Right renal pelvis (tissue), 4 donors: ENCODE results near the gene MYH7B. TPM values are rescaled to one million over a fixed set of nuclear protein-coding genes. Genes with fewer than 3 reads are reported as not detected.

ENCODE experiments used
- DNase-seq, 4 donors: peaks; one replicate each; pipeline ENCODE4 v3.0.0-alpha.2; 2013; ENCODE audit warnings: low read depth in 4 of 4, low spot score in 3 of 4, missing footprints in 1 of 4
- polyA plus RNA-seq, 4 donors: library from polyadenylated mRNA; unstranded; fragments of 120-200 nt; gene quantifications; one replicate each; pipeline ENCODE4 v1.2.1, GENCODE V29; 2013; ENCODE audit not compliant: insufficient read length in 4 of 4

MYH7B gene
- polyA plus RNA-seq, 4 donors = 0.79 to 1.9 (median 1.3) TPM

DNA sequence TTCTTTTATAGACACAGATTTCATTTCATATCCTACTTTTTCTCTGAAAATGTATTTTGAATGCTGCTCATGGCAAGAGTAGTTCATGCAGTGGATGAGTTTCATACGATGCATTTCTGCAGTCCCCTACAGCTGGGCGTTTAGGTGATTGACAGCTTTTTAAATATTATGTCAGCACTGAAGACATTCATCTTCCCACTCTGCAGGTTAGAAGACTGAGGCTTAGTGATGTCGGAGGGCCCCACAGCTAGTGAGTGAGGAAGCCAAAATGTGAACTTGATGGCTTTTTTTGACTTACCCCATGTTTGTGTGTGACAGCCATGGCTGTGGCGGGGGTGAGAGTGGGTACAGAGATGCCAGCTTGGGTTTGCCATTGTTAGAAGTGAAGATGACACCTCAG, 33.5 kb downstream of the MYH7B start:
- DNase-seq = no peak

DNA sequence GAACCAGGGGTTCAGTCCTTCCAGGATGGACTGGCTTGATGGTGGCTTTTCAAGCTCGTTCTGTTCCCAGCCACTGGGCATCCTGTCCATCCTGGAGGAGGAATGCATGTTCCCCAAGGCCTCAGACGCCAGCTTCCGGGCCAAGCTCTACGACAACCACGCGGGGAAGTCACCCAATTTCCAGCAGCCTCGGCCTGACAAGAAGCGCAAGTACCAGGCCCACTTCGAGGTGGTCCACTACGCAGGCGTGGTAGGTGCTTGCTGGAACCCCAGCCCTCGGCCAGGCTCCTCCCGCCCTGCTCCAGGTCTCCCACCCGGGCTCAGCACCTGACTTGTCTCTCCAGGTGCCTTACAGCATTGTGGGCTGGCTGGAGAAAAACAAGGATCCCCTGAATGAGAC, 34.0 kb downstream of the MYH7B start:
- DNase-seq = no peak

DNA sequence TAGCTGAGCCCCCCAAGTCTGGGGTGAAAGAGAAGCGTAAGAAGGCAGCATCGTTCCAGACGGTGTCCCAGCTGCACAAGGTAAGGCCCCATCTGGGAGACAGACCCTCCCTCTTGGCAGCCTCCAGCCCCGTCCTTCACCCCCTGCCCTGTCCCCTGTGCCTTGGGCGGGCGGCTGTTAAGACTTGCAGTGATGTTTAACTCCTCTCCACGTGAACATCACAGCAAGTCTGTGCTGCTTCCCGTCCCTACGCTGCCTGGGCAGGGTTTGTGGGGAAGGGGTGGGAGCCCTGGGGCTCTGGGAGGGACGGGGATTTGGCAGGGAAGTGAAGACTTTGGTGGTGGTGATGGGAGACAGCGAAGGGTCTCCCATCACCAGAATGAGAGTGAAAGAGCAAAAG, 34.6 kb downstream of the MYH7B start:
- no peak for DNase-seq

DNA sequence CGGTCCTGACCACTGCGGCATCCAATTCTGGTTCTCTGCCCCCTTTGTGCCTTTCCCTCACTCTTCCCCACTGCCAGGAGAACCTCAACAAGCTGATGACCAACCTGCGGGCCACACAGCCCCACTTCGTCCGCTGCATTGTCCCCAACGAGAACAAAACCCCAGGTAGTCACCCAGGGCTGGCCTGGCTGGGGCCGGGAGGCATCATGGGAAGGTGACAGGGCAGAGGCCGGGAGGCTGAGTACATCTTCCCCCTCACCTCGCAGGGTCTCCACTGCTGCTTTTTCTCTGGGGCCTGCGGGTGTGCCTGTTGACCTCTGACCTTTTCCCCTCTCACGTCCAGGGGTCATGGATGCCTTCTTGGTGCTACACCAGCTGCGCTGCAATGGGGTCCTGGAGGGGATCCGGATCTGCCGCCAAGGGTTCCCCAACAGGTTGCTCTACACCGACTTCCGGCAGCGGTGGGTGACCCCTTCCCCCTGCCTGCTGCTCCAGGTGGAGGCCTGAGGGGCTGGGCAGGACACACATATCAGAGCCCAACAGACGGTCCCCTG, 35.1 kb downstream of the MYH7B start:
- no peak for DNase-seq

DNA sequence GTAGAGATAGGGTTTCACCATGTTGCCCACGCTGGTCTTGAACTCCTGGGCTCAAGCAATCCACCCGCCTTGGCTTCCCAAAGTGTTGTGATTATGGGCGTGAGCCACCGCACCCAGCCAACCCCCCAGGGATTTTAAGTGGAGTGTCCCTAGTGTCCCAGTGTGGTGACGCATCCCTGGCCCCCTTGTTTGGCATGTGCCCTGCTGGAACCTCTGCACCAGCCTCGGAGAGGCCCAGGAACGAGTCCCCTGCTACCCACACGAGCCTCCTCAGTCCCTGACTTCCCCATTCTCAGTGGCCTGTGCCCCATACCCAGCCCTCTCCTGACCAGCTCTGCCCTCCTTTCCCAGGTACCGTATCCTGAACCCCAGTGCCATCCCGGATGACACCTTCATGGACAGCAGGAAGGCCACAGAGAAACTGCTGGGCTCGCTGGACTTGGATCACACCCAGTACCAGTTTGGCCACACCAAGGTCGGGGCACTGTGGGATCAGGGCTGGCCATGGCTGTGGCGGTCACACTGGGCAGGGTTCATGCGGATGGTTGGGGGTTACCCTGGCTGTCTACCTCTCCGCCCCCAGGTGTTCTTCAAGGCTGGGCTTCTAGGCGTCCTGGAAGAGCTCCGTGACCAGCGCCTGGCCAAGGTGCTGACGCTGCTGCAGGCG, 37.2 kb downstream of the MYH7B start:
- DNase-seq = no peak

DNA sequence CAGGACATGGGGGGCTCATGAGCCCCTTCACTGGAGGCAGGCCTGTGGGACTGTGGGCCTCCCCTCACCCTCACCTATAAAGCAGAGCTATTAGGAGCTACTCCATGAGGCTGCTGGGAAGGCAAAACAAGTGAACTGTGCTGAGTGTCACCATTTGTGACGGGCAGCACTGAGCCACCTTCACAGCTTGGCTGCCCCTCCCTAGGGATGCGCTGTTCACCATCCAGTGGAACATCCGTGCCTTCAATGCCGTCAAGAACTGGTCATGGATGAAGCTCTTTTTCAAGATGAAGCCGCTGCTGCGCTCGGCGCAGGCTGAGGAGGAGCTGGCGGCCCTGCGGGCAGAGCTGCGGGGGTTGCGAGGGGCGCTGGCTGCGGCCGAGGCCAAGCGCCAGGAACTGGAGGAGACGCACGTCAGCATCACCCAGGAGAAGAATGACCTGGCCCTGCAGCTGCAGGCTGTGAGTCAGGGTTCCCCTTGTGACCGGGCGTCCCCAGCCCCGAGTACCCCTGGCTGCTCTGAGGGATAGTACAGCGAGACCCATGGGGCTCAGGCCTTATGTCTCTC, 38.4 kb downstream of the MYH7B start:
- no peak for DNase-seq

DNA sequence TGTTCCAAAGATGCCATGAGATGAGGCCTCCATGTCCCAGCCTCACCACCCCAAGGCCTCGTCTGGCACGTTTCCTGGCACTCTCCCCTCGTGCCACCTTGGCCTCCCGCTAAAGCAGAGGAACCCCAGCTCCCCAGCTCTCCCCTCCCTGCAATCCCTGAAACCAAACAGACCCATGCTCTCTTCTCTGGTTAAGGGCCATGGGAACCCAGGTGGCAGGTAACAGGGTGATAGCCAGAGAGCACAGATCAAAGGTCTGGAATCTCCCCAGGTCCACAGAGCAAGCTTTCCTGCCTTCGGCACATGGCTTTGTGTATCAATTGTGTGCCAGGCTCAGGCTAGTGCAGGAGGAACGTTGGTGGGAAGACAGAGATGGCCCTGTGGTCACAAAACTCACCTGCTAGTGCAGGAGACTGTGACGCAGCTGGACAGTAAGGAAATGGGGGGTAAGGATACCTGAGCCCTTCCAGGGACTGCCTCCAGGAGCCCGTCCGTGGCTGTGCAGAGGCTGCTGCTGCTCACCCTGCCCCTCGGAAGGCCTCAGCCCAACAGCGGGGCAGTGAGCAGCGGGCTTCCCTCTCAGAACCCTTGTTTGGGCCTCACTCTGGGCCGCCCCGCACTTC, 39.0 kb downstream of the MYH7B start:
- no peak for DNase-seq

DNA sequence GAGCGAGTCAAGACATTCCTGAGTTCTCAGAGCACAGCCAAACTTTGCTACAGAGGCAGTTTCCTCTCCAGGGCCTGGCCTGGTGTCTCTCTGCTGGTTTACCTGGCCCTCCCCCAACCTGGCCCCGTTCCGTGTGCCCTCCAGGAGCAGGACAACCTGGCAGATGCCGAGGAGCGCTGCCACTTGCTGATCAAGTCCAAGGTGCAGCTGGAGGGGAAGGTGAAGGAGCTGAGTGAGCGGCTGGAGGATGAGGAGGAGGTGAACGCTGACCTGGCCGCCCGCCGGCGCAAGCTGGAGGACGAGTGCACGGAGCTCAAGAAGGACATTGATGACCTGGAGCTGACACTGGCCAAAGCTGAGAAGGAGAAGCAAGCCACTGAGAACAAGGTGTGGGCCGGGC, 39.5 kb downstream of the MYH7B start:
- DNase-seq = no peak

DNA sequence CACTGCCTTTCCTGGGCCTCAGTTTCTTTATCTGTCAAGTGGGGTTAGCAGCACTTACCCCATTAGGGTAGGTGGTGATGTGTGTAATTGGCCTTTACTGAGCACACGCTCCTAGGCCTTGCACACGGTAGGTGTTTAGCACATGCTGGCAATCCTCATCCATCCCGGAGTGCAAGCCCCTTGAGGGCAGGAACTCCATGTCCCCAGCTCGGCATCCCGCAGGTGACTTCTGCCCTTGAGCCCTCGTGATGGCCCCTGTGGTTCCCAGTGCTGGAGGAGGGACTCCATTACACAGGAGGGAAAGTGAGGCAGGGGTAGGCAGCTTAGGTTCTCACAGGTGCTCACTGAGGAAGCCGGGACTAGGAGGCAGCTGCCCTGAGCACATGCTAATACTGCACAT, 40.0 kb downstream of the MYH7B start:
- no peak for DNase-seq

DNA sequence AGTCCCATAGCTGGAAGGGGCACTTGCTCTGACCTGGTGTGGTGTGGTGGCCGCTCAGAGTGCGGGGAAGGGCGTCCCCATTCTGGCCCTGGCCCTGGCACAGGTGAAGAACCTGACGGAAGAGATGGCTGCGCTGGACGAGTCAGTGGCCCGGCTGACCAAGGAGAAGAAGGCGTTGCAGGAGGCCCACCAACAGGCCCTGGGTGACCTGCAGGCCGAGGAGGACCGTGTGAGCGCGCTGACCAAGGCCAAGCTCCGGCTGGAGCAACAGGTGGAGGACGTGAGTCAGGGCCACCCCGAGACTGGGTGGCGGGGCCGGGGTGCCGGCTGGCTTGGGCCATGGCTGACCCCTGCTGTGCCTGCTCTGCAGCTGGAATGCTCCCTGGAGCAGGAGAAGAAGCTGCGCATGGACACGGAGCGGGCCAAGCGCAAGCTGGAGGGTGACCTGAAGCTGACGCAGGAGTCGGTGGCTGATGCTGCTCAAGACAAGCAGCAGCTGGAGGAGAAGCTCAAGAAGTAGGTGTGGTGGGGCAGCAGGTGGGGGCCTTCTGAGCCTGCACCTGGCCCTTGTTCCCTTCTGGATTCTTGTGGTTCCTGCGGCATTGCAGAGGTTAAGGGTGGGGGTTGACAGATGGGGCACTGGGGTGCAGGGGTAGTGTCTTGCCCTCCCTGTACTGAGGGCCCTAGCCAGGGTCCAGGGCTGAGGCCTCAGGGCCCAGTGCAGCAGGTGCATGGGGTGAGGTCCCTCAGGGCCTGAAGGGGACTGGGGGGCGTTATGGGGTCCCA, 40.8 kb downstream of the MYH7B start:
- DNase-seq = no peak

DNA sequence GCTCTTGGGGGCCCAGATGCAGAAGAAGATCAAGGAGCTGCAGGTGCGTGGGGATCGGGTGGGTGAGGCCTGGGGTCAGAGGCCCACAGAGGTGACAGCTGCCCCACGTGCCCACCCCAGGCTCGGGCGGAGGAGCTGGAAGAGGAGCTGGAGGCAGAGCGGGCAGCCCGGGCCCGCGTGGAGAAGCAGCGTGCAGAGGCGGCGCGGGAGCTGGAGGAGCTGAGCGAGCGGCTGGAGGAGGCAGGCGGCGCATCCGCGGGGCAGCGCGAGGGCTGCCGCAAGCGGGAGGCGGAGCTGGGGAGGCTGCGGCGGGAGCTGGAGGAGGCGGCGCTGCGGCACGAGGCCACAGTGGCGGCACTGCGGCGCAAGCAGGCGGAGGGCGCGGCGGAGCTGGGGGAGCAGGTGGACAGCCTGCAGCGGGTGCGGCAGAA, 41.5 kb downstream of the MYH7B start:
- DNase-seq = peak; percentile 12 to 32 (median 14)

DNA sequence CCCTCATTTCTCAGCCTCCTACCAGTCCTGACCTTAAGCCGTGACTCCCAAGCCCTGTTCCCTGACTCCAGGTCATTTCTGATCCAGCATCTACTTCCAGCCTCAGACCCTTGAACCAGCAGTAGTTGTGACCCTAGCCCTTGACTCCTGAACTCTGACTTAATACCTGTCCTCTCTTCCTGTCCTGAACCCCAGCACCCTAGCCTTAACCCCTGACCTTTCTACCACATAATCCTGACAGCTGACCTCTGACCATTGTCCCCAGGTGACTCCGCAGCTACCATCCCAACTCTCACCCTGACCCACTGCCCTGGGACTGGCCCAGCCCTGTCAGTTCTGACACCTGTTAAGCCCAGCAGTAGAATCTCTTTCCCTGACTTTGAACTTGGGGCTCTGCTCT, 42.1 kb downstream of the MYH7B start:
- DNase-seq = no peak

DNA sequence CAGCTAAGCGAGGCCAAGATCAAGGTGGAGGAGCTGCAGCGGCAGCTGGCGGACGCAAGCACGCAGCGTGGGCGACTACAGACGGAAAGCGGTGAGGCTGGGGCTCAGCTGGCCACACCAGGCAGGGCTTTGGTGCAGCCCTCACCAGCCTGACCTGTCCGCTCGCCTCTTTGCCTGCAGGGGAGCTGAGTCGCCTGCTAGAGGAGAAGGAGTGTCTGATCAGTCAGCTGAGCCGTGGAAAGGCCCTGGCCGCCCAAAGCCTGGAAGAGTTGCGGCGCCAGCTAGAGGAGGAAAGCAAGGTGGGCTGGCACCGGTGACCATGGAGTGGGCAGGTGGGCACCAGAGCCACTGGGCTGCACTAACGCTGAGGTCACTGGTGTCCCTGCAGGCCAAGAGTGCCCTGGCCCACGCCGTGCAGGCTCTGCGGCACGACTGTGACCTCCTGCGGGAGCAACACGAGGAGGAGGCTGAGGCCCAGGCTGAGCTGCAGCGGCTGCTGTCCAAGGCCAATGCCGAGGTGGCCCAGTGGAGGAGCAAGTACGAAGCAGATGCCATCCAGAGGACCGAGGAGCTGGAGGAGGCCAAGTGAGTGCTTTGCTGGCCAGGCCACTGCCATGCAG, 42.8 kb downstream of the MYH7B start:
- DNase-seq = no peak

DNA sequence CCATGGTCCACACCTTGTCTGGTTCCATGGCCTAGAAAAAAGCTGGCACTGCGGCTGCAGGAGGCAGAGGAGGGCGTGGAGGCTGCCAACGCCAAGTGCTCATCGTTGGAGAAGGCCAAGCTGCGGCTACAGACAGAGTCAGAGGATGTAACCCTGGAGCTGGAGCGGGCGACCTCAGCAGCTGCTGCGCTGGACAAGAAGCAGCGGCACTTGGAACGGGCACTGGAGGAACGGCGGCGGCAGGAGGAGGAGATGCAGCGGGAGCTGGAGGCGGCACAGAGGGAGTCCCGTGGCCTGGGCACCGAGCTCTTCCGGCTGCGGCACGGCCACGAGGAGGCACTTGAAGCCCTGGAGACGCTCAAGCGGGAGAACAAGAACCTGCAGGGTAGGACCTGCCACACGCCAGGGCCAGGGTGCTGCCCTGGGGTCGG, 43.4 kb downstream of the MYH7B start:
- DNase-seq = no peak

DNA sequence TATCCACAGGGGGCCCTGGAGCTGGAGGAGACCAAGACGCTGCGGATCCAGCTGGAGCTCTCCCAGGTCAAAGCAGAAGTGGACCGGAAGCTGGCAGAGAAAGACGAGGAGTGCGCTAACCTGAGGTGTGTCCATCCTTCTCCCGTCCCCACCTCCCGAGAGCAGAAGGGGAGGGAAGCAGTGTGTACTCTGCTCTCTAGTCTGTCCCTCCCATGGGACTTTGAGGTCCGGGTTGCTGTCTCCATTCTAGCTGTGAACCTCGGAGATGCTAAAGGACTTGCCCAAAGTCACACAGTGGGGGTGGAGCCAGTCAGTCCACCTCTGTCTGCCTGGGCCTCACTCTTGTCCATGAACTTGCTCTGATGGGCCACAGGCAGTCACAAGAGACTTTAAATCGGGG, 44.1 kb downstream of the MYH7B start:
- DNase-seq = no peak

DNA sequence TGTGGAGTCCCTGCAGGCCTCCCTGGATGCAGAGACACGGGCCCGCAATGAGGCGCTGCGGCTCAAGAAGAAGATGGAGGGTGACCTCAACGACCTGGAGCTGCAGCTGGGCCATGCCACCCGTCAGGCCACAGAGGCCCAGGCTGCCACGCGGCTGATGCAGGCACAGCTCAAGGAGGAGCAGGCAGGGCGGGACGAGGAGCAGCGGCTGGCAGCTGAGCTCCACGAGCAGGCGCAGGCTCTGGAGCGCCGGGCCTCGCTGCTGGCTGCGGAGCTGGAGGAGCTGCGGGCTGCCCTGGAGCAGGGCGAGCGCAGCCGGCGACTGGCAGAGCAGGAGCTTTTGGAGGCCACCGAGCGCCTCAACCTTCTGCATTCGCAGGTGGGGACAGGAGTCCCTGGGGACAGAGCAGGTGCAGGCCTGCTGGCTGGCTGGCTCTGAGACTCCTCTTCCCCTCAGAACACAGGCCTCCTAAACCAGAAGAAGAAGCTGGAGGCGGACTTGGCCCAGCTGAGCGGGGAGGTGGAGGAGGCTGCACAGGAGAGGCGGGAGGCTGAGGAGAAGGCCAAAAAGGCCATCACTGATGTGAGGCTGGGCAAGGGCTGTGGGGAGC, 44.7 kb downstream of the MYH7B start:
- DNase-seq = no peak

DNA sequence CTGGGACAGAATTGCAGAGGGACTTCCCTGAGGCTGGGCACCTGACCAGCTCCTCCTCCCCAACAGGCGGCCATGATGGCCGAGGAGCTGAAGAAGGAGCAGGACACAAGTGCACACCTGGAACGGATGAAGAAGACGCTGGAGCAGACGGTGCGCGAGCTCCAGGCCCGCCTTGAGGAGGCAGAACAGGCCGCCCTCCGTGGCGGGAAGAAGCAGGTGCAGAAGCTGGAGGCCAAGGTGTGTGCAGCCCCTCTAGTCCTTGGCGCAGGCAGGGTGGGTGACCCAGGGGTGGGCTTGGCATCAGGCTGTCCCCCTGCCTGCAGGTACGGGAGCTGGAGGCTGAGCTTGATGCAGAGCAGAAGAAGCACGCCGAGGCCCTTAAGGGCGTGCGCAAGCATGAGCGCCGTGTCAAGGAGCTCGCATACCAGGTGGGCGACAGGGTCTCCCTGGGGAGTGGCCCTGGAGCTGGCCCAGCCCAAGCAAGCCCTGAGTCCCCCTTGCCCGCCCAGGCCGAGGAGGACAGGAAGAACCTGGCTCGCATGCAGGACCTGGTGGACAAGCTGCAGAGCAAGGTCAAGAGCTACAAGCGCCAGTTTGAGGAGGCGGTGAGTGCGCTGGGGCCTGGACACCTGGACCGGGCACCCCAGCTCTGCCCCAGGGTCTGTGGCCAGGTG, 45.4 kb downstream of the MYH7B start:
- DNase-seq = no peak

DNA sequence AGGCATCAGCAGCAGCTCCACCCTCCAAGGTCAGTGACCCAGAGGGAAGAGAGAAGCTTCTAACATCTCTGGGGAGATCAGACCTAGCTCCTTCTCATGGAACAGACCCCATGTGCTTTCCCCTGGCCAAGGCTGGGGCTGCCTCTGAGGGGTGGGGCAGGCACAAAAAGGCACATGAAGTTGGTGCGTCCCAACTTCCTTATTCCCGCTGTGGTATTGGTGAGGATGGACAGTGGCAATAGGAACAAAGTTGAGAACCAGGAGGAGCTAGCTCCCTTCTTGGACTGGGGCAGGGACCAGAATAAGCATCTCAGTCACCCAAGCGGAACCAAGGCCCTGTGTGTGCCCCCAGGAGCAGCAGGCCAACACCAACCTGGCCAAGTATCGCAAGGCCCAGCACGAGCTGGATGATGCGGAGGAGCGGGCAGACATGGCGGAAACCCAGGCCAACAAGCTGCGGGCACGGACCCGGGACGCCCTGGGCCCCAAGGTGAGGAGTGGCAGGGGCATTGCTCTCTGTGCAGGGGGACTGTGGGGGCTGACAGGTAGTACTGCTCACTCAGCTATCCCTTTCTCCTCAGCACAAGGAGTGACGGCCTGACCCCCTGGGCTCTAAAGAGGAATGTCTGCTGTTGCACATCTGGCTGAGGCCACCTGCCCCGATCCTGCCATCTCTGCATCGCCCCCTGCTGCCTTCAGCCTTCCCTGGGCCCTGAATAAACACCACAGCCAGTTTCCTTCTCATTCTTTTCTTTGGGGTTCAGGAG, 46.1 kb downstream of the MYH7B start:
- DNase-seq = no peak
